Stimulated activated CD4-positive, alpha-beta T cell treated with anti-CD3 and anti-CD28 coated beads, TNF-alpha, amount 100 ng/mL, for 24 hours (primary cell): ENCODE data around the gene OPCML.
"Not testable (repeated sequence)": the region's sequence is repeated elsewhere in the genome, so short reads cannot be mapped to it uniquely, and the experiment has no call there.

ENCODE experiments used
- DNase-seq, 3 experiments: peaks; one replicate each; pipeline ENCODE4 v3.0.0-alpha.2; 2020; ENCODE audit warnings: low read depth in 3 of 3

The OPCML gene

DNA sequence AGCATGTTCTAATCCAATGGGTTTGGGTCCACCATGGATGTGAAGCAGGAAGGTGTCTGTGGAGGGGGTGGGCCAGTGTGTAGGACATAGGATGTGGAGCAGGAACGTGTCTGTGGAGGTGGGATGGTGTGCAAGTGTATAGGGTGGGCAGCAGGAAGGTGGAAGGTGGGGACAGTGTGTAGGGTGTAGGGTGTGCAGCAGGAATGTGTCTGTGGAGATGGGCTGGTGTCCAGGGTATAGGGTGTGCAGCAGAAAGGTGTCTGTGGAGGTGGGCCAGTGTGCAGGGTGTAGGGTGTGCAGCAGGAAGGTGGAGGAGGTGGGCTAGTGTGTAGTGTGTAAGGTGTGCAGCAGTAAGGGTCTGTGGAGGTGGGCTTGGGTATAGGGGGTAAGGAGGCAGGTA lies 1093.9 kb downstream of the OPCML start:
- DNase-seq: no peak

- no peak for DNase-seq
These were observed 1101.8 kb downstream of the OPCML start for GRCh38 chr11:132430429-132431062.

DNA sequence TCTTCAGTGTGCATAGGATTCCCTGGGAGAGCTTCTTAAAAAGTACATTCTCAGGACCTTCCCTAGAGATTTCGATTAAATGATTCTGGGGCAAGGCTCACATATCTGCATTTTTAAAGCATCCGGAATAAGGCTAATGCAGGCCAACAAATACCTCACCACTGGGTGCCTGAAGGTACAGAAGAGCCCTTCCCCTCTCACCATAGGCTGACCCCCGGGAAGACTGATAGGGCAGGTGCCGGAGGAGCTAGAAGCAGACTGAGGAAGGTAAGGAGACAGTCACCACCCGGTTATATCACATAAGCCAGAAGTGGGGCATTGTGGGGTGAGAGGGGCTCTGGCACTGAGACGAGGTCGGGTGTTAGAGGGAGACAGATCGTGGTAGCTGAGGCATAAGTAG lies 1102.6 kb downstream of the OPCML start:
- no peak for DNase-seq

DNA sequence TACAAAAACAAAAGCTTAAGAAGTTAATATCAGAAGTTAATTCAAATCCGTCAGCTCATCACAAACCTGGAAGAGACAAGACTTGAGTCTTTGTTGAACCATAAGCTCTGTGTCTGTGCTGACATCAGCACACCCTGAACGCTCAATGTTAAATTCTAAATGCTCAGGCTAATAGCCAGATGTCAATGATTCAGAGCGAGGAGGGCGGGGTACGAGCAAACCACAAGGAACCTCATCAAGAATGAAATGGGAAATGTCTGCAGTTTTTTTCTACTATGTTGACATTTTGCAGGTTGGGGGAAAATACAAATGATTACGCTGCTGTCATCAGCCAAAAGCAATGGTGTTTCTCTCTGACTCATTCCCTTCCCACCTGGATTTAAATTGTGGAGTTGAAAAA lies 1104.7 kb downstream of the OPCML start:
- no peak for DNase-seq

DNA sequence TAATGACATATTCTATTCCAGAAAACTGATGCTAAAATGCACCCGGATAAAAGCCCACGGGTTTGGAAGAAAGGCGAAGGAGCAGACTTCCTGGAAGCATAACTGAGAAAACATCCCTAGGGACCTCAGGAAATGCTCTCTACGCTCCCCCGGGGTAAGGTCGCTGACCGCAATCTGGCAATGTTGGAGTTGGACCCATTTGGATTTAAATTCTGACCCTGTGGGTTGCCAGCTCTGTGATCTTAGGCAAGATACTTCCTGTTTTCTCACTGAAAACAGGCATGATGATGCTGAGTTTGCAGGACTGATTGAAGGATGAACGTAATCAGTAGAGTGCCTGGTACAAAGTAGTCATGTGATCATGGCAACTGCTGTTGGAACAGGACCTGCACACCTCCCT lies 1107.9 kb downstream of the OPCML start:
- no peak for DNase-seq

DNA sequence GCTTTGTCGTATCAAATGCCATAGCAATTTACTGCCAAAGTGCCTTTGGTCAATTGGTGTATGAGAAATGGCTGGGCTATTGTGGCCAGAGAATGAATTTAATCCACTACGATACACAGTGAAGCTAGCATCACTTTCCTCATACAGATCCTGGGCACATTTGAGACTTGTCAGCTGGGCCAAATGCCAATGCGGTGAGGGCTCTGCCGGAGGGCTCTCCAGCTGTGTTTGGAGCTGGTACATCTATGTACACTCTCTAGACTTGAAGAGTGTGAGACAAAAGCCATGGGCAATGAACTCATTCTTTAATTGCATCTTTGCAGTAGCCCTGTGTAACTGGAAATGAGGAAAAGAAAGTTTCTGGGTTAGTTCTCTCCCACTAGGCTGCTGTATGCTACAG lies 1109.0 kb downstream of the OPCML start:
- DNase-seq: no peak

DNA sequence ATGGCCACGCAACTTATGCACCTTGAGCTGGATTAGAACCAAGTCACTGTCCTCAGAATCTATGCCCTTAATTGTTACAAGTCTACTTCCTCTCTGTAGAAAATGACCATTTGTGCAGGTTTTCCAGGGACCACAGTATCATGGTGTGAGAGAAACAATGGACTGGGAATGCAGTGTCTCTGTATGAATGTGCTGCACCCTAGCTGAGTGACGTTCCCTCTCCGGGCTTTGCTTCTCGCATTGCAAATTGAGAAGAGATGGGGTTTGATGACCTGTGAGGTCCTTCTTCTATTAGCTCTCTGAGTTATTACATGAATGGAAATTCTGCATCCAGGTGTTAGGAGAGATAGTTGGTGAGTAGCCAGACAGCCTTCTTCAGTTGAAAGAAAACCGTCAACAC lies 1109.6 kb downstream of the OPCML start:
- no peak for DNase-seq

DNA sequence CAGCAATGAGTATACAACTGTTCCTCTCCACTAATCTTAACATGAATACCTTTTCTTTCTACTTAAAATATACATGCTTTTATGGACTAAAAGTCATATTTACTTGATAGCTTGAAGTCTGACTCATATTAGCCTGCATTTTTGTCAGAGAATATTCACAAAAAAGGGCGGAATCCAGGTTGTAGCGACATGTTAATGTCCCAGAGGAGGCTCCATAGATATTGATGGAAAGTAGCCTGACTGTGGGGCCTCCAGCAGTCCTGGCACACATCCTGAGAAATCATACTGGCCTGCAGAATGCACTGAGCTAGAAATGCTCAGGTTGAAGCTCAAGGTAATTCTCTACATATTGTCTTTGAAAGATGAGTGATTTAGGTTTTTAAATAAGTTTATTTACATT lies 1110.7 kb downstream of the OPCML start:
- DNase-seq: no peak

- no peak for DNase-seq
These were observed 1117.8 kb downstream of the OPCML start for GRCh38 chr11:132414451-132414850.

DNA sequence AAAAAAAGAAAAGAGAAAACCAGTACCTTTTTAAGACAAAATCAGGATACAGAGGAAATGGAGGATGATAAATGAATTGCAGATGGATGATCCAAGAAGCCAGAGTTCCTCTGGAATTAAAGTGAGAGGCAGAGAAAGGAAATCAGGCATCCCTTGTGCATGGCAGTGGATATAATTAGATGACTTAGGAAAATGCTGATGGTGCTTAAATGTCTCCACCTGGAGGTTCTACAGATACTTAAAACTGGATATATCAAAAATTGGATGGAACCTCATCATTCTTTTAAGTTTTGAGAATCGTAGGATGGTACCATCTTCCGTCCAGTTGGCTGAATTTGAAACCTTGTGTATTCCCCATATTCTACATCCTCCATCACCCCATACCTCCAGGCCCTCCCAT lies 1121.9 kb downstream of the OPCML start:
- no peak for DNase-seq

DNA sequence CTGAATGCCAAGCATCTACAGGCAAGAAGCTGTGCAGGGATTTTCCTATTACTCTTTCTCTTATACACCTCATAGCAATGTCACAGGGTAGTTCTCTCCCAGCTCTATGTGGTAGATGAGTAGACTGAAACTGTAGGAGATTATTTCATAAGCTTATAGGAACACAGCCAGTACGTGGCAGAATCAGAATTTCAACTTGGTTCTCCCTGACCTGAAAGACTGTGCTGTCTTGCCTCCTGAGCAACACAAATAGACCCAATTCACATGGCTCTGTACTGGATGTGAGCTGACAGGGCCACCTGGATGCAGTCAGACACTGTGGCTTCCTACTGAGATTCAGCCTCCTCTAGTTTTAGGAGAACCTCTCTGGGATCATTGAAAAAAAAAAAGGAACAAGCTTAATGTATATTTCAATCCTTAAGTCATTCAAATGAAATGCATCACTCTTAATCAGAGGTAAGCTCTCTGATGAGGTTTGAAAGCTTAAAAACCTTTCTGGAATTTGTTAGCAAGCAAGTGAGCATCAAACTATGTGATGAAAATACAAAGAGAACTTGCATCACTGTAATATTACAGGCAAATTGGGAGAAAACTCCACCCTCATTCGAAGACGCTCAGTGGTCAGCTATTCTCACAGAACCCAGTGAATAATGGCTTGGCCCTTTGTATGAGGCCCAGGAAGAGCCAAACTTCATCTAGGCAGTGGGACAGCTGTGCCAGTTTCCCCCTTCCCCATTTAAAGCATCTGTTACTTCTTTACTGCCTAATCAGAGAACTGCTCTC lies 1122.5 kb downstream of the OPCML start:
- DNase-seq: no peak

DNA sequence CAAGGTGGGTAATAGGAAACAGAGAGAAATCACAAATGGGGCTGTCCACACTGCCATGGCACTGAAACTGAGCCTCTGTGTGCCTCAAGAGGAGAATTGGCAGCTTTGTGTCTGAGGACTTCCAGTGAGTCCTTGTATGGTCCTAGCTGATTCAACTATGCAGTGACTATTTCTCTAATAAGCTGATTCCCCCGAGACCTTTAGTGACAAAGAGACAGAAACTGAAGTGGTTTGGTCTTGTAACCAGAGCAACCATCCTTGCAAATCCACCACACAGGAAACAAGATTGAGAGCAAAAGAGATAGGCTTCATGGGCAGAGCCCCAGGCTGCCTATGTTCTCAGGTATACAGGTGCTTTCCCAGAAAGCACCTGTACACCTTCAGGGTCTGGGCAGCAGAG lies 1123.4 kb downstream of the OPCML start:
- no peak for DNase-seq

- no peak for DNase-seq
These were observed 1126.6 kb downstream of the OPCML start for GRCh38 chr11:132405728-132406127.

DNA sequence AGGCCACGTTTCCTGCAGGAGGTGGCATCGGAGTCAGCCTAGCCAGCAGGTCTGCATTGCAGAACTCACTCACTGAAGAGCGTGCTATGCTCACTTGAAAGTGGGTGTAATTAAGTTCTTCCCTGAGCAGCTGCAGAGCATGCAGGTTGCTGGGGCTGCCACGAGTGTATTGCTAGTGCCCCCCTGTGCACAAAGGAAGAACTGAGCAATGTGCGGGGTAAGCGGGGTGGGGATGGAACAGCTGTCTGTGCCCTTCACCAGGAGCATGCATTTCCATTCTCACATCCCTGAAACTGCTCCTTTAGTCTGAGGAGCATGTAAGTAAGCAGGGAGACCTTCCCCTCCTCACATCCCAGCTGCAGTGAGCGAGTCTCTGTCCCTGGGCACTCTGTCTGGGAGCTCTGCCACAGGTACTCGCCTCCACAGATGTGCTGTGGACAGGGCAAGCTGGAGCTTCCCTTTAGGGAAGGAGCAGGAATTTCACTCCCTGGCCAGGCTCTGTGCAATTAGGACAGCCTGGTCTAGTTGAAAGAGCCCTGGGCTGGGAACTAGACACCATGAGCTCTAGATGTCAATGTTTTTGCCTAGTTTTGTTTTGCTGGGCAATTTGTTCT lies 1130.1 kb downstream of the OPCML start:
- no peak for DNase-seq

DNA sequence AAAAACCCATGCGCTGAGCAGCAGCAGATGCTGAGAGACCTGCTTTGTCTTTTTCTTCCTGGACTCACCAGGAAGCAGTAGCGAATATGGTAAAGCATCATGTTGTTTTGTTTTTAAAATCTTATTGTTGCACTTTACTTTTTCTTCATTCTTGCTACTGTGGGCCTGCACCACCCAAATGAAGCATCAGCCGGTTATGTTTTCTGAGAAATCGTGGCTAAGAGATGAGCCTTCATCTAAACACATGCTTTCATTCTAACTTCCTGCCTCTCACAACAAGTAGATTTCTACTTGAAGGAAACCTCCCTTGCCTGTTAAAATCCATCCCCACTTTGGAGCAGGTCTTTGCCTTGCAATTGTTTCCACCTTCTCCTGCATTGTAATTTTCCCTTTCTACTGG lies 1136.0 kb downstream of the OPCML start:
- no peak for DNase-seq

DNA sequence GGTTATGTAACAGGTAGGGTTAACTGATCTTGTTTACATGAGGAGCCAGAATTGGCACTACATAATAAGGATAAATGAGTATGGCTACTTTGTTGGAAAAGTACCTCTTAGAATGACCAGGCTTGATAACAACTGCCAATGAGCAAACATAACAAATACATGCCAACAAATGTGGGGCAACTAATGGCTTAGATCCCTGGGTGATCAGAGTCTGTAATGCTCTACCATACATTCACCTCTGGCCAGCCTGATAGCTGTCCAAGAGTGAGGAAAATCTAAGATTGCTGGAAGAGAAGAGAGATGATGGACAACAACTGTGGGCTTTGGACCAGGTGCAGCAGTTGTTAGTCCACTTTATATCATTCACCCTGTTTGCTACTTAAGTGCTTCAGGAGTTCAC lies 1136.9 kb downstream of the OPCML start:
- DNase-seq: no peak

GRCh38 chr11:132379540-132379939 lies 1152.8 kb downstream of the OPCML start:
- no peak for DNase-seq

DNA sequence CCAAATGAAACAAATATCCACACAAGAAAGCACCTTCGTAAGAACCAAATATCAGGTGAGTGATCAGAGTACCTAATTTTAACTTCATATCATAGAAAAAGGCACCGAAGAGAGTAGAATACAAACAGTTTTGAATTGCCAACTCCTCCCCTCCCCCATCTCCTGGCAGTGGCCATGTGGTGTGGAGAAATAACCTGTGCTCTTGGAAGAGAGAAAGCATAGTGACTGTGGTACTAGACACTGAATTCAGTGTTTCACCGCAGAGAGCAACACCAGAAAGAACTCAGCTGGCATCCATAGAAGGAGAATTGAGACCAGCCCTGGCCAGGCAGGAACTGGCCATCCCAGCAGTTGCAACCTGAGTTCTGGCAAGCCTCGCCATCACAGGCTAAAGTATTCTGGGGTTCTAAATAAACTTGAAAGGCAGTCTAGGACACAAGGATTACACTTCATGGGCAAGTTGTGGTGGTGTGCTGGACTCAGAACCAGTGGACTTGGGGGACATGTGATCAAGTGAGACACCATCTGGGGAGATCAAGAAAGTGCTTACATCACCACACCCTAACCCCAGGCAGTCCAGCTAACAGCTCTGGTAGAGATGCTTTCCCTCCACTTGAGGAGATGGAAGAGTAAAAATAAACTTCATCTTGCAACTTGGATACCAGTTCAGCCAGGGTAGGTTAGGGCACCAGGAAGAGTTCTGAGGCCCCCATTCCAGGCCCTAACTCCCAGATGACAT lies 1158.7 kb downstream of the OPCML start:
- no peak for DNase-seq

GRCh38 chr11:132370114-132370513 lies 1162.2 kb downstream of the OPCML start:
- DNase-seq: not testable (repeated sequence)

DNA sequence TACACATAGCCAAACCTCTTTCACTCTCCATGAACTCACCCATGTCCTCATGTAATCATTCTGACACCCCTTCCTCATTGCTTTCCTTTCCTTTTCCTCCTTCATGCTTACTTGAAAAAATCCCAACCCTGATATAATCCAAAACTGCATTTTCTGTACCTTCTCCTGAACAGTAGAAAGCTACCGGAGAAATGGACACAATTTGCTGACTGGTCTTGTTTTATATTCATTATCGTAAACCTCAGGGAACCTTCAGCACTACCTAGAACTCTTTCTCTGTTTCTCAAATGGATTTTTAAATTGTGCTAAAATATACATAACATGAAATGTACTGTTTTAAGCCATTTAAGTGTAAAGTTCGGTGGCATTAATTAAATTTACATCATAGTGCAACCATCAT lies 1165.0 kb downstream of the OPCML start:
- DNase-seq: no peak

GRCh38 chr11:132365650-132366049 lies 1166.7 kb downstream of the OPCML start:
- no peak for DNase-seq
